Fibroblast of the conjunctiva (primary cell): ENCODE results near the gene PGLYRP3.

Source experiments
- DNase-seq: peaks from one replicate; pipeline ENCODE4 v3.0.0-alpha.2; 2010; ENCODE audit warnings: low read depth

Gene PGLYRP3, protein sequence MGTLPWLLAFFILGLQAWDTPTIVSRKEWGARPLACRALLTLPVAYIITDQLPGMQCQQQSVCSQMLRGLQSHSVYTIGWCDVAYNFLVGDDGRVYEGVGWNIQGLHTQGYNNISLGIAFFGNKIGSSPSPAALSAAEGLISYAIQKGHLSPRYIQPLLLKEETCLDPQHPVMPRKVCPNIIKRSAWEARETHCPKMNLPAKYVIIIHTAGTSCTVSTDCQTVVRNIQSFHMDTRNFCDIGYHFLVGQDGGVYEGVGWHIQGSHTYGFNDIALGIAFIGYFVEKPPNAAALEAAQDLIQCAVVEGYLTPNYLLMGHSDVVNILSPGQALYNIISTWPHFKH

DNA sequence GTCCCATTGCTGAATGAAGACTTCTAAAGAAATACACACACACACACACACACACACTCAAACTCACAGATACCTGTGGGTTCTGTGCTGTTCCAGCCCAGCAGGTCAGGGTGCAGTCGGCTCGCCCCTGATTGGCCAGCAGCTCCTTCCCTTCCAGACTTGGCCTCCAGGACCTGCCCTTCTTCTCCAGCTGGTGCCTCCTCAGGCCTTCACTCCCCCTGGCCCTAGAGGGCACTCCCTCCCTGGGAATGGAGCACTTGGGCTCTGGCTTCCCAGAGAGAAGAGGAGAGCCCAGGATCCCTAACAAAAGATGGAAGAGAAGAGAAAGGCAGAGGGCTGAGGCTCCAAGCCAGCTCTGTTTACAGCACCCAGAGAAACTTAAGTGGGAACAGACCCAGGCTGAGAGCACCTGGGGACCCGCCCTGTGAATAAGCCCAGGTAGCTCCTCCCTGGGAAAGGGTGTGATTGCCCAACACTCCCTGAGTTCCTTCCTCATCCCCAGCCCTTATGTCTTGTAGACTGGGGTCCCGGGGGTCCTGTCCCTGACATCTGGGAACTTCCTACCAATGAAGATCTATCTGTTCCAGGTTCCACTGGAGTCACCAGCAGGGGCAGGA lies at the start of gene PGLYRP3:
PGLYRP3 (minus strand) TSS at position 383 of the 617 bp plus-strand sequence. CDS start 2,287 bp downstream, outside the sequence.
- no peak for DNase-seq

DNA sequence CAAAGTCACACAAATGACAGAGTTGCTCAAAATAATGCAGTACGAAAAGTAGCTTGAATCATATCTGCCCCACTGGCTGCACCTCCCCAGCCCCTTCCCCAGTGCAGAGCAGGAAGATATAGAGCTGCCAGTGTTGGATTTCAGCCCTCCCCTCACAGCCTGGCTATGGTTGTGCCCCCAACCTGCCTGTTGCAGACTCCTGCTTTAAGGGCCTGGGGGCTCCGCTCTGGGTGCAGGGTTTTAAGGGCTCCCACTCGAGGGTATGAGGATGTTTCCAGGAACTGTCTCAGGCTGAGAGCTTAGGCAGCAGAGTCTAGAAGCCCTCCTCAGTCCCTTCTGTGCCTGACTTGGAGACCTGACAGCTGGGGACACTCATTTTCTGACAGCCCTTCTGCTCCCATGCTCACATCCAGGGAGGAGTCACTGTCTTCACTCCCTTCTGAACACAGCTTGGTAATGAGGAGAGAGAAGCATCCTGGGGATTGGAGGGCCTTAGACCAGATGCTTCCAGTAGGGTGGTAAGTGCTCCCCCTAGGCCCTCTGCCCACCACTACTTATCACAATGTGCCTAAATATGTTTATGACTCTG lies 49.5 kb upstream of the PGLYRP3 start:
- no peak for DNase-seq

DNA sequence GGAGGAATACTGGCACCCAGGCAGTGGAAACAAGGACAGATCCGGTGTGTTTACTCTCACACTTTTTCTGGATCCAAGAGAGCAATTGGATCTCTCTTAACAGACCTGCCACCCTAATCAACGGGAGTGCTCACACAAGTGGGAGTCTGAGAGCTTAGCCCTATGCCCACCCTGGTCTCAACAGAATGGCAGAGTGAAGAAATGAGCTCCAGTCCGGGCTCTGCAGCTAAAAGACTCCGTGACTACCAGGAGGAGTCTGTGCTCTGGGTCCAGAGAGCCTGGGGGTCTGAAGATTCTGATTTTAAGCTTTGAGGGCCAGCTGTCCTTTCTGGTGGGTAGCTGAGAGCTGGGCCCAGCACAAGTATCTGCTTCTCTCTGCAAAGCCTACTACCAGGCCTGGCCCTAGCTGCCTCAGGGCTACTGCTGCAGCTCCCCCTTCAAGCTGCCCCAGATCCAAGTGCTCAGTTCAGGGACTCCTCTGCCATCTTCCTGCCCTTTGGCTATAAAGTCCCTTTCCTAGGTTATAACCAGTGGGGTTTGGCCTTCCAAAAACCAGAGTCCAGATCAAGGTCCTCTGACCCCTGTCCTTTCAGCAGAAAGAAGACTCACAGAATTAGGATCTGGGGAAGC lies 48.8 kb upstream of the PGLYRP3 start:
- DNase-seq, result no peak

DNA sequence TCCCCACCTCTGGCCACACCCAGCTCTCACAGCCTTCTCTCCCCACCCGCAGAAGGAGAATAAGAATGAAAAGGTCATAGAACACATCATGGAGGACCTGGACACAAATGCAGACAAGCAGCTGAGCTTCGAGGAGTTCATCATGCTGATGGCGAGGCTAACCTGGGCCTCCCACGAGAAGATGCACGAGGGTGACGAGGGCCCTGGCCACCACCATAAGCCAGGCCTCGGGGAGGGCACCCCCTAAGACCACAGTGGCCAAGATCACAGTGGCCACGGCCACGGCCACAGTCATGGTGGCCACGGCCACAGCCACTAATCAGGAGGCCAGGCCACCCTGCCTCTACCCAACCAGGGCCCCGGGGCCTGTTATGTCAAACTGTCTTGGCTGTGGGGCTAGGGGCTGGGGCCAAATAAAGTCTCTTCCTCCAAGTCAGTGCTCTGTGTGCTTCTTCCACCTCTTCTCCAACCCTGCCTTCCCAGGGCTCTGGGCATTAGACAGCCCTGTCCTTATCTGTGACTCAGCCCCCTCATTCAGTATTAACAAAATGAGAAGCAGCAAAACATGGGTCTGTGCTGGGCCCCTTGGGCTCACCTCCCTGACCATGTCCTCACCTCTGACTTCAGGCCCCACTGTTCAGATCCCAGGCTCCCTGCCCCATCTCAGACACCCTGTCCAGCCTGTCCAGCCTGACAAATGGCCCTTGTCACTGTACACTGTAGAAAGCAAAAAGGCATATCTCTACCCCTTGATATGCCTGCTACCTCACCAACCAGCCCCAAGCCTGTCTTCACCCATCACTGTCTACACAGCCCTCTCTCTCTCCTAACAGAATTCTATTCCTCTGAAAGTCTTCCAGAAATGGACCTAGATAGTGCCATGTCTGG lies 48.1 kb upstream of the PGLYRP3 start:
- no peak for DNase-seq

- DNase-seq, result no peak
Measured at GRCh38 chr1:153360190-153360589, 47.4 kb upstream of the PGLYRP3 start.

GRCh38 chr1:153359241-153359640 lies 46.5 kb upstream of the PGLYRP3 start:
- DNase-seq, result no peak

DNA sequence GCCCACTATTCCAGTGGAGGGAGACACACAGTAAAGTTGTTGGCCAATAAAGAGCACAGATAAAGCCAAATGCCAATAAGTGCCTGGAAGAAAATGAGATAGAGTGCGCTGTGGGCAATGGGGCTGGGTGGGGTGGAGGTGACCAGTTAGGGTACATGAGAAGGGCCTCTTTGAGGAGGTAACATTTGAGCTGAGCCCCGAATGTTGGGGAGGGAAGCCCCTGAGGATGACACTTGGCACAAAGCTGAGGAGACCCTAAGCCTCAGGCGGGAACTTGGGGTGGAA lies 45.9 kb upstream of the PGLYRP3 start:
- DNase-seq, result no peak

DNA sequence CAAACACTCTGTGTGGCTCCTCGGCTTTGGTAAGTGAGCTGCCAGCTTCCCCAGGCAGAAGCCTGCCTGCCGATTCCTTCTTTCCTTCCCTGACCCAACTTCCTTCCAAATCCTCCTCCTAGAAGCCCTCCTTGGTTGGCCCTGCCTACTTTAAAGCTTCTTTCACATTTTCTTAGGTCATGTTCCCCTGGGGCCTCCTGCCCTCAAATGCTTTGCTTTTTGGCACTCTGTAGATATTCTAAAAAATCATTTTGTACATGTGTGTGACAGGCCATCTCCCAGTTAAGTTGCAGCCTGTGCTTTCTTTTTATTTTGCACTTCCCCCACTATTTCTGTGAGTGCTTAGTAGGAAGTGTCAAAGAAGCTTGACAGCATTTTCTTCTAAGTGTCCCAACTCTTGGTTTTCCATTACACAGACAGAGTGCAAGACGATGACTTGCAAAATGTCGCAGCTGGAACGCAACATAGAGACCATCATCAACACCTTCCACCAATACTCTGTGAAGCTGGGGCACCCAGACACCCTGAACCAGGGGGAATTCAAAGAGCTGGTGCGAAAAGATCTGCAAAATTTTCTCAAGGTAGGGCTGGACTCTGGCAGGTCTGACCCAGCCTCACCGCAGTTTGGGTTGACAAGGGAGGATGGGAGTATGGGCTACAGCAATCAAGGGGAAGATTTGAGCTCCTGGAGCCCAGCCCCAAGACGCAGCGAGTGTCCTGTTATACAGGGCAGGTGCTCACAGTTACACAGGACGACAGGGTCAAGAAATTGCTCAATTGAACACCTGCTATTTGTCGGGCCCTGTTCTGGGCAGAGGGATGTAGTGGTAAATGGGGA lies 45.3 kb upstream of the PGLYRP3 start, which contains the start of gene S100A9:
S100A9 (plus strand) TSS at position 2 of the 838 bp plus-strand sequence; CDS start at position 432, 430 bp downstream.
- DNase-seq, result no peak

DNA sequence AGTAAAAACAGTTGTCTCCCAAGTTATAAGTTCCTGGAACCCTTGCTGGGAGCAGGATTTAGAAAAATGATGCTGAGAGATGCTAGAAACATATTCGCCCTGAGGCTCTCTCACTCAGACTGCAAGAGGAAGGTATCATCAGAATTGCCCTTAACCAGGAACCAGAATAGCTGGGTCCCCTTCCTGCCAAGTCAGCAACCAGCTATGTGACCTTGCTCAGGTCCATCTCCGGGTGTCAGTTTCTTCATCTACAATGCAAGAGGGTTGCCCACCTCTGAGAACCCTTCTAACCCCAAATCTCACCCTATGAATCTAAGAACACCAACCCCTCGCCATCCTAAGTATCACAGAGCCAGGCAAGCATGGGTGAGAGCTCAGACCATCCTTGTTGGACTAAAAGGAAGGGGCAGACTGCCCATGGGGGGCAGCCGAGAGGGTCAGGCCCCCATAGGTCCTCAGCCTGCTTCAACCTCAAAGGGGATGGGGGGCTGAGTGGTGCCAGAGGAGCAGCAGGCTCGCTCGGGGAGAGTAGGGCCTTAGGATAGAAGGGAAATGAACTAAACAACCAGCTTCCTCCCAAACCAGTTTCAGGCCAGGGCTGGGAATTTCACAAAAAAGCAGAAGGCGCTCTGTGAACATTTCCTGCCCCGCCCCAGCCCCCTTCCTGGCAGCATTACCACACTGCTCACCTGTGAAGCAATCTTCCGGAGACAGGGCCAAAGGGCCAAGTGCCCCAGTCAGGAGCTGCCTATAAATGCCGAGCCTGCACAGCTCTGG lies 44.5 kb upstream of the PGLYRP3 start:
- no peak for DNase-seq

DNA sequence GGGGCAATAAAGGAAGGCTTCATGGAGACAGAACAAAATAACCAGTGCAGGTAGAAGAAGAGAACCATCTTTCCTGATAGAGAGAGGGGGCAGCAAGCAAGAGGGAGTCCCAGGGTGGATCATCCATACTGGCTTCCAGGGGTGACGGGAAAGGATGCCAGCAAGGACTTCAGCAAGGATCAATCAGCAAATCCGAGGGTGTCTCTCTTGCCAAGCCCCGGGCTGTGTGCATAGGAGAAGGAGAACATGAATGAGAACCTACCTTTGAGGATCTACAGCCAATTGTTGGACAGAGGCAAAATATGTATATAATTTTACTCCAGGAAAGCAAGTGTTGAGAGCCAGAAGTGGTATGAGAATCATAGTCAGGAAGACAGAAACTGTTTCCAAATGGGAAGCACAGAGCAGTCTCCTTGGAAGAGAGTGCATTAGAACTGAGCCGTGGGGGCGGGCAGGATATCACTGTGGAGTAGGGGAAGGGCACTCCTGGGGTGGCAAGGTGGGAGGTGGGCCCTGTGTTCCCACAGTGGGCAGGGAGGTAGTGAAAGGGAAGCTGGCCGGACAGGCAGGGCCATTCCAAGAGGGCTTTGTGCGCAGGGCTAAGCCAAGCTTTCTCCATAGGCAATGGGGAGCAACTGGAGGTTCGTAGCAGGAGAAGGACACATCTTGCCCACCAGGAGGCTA lies 43.8 kb upstream of the PGLYRP3 start:
- DNase-seq, result no peak

- peak; percentile 30 for DNase-seq
Measured at GRCh38 chr1:153355445-153356071, 42.8 kb upstream of the PGLYRP3 start.

GRCh38 chr1:153354515-153355193 lies 41.9 kb upstream of the PGLYRP3 start:
- no peak for DNase-seq

GRCh38 chr1:153353226-153353947 lies 40.6 kb upstream of the PGLYRP3 start:
- no peak for DNase-seq

- peak; percentile 59 for DNase-seq
Measured at GRCh38 chr1:153352523-153352922, 39.8 kb upstream of the PGLYRP3 start.

DNA sequence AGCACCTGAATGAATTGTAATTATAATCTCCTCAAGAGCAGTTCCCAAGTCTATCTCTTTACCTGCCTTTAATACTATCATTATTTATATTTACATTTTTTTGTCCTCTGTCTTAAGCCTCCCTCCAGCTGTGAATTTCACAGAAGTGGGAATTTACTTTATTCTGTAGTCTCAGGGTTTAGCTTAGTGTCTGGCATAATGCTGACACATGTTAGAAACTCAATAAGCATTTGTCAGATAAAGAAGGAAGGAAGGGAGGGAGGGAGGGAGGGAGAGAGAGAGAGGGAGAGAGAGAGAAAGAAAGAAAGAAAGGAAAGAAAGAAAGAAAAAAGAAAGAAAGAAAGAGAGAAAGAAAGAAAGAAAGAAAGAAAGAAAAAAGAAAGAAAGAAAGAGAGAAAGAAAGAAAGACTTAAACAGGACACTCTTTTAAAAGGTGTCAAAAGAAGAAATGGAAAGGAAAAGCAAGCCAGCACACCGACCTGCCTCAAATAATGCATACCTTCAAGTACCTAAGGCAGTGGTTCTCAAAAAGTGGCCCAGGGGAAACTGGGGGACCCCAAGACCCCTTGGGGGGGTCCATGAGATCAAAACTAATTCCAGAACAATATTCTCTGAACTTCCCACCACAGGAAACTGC lies 37.7 kb upstream of the PGLYRP3 start:
- DNase-seq, result no peak

- no peak for DNase-seq
Measured at GRCh38 chr1:153349363-153350320, 36.9 kb upstream of the PGLYRP3 start.
